H1 (cell line): ENCODE results near the gene PLXDC2. TPM values are rescaled to one million over a fixed set of nuclear protein-coding genes. Genes with fewer than 3 reads are reported as not detected.

Experiments used
- ATF2 ChIP-seq: IDR thresholded peaks from 2 replicates; pipeline ENCODE4 v1.6.1; 2012; ENCODE audit warnings: low read length, inconsistent platforms
- GABPA ChIP-seq: IDR thresholded peaks from 2 replicates; pipeline ENCODE4 v1.6.1; 2011; ENCODE audit warnings: mild to moderate bottlenecking, low read length, moderate library complexity, borderline replicate concordance; ENCODE audit not compliant: insufficient read depth
- KDM1A ChIP-seq: fragments of 200-600, 300-600 bp; sonication (generic); IDR thresholded peaks from 2 replicates; pipeline ENCODE4 v1.7.1; 2016; ENCODE audit warnings: mild to moderate bottlenecking, low read length, borderline replicate concordance
- MAFK ChIP-seq: IDR thresholded peaks from 2 replicates; pipeline ENCODE4 v1.6.1; 2012; ENCODE audit warnings: low read depth, mild to moderate bottlenecking, improper control_type of control experiment, low read length
- SP1 ChIP-seq: IDR thresholded peaks from 2 replicates; pipeline ENCODE4 v1.6.1; 2011; ENCODE audit warnings: low read depth, low read length
- SUZ12 ChIP-seq: fragments of 200-600 bp; sonication (generic); IDR thresholded peaks from 2 replicates; pipeline ENCODE4 v1.6.1; 2012; ENCODE audit warnings: mild to moderate bottlenecking, inconsistent platforms, low read length, moderate library complexity, mixed read lengths
- TAF1 ChIP-seq: IDR thresholded peaks from 2 replicates; pipeline ENCODE4 v1.6.1; 2011; ENCODE audit warnings: mild to moderate bottlenecking, low read depth, low read length
- ZNF274 ChIP-seq: IDR thresholded peaks from 2 replicates; pipeline ENCODE4 v1.7.0; 2012; ENCODE audit warnings: low read length, borderline replicate concordance; ENCODE audit errors: extremely low read depth
- polyA plus RNA-seq, 7 experiments: library from polyadenylated mRNA; depleted of rRNA in 3 of 7; stranded (reverse) in 5 of 7; unstranded in 2 of 7; fragments of >200 nt in 5 of 7; fragments of 200-250 nt in 2 of 7; gene quantifications; 1 replicate in 5 of 7; 2 replicates in 1 of 7; 4 replicates in 1 of 7; pipeline versions ENCODE4 v1.2.1 to v1.2.3, GENCODE V29; 2011 to 2013; ENCODE audit warnings: missing spikeins in 2 of 7, mixed read lengths in 2 of 7
- total RNA-seq: library from RNA; stranded (reverse); fragmentation: NEBNext Ultra II Directional; extraction: Animal tissue kit (Norgen Biotek cat#: 25700); gene quantifications from 2 replicates; pipeline ENCODE4 v1.2.1, GENCODE V29; 2021
- TF ChIP-seq, protein P1 (sequence below): fragments of 300-600 bp; sonication (generic); IDR thresholded peaks from 2 replicates; pipeline ENCODE4 v1.7.1; 2012; ENCODE audit warnings: low read length, moderate library complexity, mild to moderate bottlenecking, inconsistent platforms; ENCODE audit not compliant: insufficient replicate concordance
- TF ChIP-seq, protein P2 (sequence below): IDR thresholded peaks from 2 replicates; pipeline ENCODE4 v1.6.1; 2012; ENCODE audit warnings: inconsistent platforms

The PLXDC2 gene
- total and polyA plus RNA-seq, 2 of the 8 experiments (the other 6 are each of a cell fraction or from before 2014, with no cell fraction given): 23.0 to 40.5 TPM

- TF ChIP-seq, protein P1, sequence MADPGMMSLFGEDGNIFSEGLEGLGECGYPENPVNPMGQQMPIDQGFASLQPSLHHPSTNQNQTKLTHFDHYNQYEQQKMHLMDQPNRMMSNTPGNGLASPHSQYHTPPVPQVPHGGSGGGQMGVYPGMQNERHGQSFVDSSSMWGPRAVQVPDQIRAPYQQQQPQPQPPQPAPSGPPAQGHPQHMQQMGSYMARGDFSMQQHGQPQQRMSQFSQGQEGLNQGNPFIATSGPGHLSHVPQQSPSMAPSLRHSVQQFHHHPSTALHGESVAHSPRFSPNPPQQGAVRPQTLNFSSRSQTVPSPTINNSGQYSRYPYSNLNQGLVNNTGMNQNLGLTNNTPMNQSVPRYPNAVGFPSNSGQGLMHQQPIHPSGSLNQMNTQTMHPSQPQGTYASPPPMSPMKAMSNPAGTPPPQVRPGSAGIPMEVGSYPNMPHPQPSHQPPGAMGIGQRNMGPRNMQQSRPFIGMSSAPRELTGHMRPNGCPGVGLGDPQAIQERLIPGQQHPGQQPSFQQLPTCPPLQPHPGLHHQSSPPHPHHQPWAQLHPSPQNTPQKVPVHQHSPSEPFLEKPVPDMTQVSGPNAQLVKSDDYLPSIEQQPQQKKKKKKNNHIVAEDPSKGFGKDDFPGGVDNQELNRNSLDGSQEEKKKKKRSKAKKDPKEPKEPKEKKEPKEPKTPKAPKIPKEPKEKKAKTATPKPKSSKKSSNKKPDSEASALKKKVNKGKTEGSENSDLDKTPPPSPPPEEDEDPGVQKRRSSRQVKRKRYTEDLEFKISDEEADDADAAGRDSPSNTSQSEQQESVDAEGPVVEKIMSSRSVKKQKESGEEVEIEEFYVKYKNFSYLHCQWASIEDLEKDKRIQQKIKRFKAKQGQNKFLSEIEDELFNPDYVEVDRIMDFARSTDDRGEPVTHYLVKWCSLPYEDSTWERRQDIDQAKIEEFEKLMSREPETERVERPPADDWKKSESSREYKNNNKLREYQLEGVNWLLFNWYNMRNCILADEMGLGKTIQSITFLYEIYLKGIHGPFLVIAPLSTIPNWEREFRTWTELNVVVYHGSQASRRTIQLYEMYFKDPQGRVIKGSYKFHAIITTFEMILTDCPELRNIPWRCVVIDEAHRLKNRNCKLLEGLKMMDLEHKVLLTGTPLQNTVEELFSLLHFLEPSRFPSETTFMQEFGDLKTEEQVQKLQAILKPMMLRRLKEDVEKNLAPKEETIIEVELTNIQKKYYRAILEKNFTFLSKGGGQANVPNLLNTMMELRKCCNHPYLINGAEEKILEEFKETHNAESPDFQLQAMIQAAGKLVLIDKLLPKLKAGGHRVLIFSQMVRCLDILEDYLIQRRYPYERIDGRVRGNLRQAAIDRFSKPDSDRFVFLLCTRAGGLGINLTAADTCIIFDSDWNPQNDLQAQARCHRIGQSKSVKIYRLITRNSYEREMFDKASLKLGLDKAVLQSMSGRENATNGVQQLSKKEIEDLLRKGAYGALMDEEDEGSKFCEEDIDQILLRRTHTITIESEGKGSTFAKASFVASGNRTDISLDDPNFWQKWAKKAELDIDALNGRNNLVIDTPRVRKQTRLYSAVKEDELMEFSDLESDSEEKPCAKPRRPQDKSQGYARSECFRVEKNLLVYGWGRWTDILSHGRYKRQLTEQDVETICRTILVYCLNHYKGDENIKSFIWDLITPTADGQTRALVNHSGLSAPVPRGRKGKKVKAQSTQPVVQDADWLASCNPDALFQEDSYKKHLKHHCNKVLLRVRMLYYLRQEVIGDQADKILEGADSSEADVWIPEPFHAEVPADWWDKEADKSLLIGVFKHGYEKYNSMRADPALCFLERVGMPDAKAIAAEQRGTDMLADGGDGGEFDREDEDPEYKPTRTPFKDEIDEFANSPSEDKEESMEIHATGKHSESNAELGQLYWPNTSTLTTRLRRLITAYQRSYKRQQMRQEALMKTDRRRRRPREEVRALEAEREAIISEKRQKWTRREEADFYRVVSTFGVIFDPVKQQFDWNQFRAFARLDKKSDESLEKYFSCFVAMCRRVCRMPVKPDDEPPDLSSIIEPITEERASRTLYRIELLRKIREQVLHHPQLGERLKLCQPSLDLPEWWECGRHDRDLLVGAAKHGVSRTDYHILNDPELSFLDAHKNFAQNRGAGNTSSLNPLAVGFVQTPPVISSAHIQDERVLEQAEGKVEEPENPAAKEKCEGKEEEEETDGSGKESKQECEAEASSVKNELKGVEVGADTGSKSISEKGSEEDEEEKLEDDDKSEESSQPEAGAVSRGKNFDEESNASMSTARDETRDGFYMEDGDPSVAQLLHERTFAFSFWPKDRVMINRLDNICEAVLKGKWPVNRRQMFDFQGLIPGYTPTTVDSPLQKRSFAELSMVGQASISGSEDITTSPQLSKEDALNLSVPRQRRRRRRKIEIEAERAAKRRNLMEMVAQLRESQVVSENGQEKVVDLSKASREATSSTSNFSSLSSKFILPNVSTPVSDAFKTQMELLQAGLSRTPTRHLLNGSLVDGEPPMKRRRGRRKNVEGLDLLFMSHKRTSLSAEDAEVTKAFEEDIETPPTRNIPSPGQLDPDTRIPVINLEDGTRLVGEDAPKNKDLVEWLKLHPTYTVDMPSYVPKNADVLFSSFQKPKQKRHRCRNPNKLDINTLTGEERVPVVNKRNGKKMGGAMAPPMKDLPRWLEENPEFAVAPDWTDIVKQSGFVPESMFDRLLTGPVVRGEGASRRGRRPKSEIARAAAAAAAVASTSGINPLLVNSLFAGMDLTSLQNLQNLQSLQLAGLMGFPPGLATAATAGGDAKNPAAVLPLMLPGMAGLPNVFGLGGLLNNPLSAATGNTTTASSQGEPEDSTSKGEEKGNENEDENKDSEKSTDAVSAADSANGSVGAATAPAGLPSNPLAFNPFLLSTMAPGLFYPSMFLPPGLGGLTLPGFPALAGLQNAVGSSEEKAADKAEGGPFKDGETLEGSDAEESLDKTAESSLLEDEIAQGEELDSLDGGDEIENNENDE: no peak
- TF ChIP-seq GABPA: no peak
- TF ChIP-seq ZNF274: no peak
- no peak for TF ChIP-seq SUZ12
- TF ChIP-seq ATF2: no peak
- TF ChIP-seq SP1: no peak
- no peak for TF ChIP-seq MAFK
- TF ChIP-seq KDM1A: no peak
- no peak for TF ChIP-seq TAF1
- TF ChIP-seq, protein P2, sequence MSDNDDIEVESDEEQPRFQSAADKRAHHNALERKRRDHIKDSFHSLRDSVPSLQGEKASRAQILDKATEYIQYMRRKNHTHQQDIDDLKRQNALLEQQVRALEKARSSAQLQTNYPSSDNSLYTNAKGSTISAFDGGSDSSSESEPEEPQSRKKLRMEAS: no peak
Measured at GRCh38 chr10:19853831-19854230, 37.6 kb downstream of the PLXDC2 start (continued).
